Activated CD4-positive, alpha-beta memory T cell treated with anti-CD3 and anti-CD28 coated beads, Interleukin-2, amount 10 ng/mL, durations not matched to agents 7 days and 5 days (primary cell): ENCODE data around the gene CD79A. TPM values are rescaled to one million over a fixed set of nuclear protein-coding genes. Genes with fewer than 3 reads are reported as not detected.

Source experiments
- CTCF ChIA-PET: fragments of 350-600 bp; sonication (Branson Sonifier 250); formaldehyde crosslinking; loops from one replicate; lab custom pipeline; 2021; ENCODE audit warnings: antibody characterized with exemption, inconsistent platforms; lab: Charles Lee
- POLR2A ChIA-PET: fragments of 350-600 bp; sonication (Branson Sonifier 250); formaldehyde crosslinking; loops from one replicate; lab custom pipeline; 2021; ENCODE audit warnings: antibody characterized with exemption; lab: Charles Lee
- DNase-seq: peaks from one replicate; pipeline ENCODE4 v3.0.0-alpha.2; 2020
- H3K27ac Mint-ChIP-seq: one replicate; pipeline ENCODE4 v1.8.0; 2021; ENCODE audit warnings: mild to moderate bottlenecking, mixed read lengths
- H3K27me3 Mint-ChIP-seq: one replicate; pipeline ENCODE4 v1.8.0; 2021; ENCODE audit warnings: mixed read lengths
- H3K36me3 Mint-ChIP-seq: one replicate; pipeline ENCODE4 v1.8.0; 2021; ENCODE audit warnings: low read depth, mixed read lengths
- H3K4me1 Mint-ChIP-seq: one replicate; pipeline ENCODE4 v1.8.0; 2021; ENCODE audit warnings: mixed read lengths
- H3K4me3 Mint-ChIP-seq: one replicate; pipeline ENCODE4 v1.8.0; 2021; ENCODE audit warnings: mild to moderate bottlenecking, mixed read lengths
- H3K9me3 Mint-ChIP-seq: one replicate; pipeline ENCODE4 v1.8.0; 2021; ENCODE audit warnings: mixed read lengths
- total RNA-seq, 2 experiments: library from RNA; stranded (reverse); gene quantifications; one replicate each; pipeline ENCODE4 v1.2.3, GENCODE V29; 2021

CD79A gene
- total RNA-seq, 2 experiments from 2014 or later = 0.35 to 0.38 TPM

DNA sequence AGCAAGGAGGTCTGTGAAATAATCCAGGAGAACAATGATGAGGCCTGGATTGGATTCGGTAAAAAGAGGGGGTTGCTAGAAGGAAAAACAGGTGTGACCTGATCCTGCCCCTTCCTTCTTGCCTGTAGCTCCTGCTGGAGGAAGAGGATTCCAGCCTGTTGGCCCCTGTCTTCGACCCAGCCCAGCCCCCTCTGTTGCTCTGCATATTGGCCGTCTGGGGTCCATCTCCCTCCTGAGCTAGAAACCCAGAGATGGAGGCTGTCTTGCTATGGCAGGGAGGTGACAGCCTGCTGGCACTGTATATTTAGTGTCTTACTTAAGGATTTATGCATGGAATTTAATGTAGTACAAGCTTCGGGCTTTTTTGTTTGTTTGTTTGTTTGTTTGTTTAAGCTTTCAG, 25.6 kb upstream of the CD79A start:
- Mint-ChIP-seq H3K4me1 (no peaks in the 10 kb centered on the region), H3K36me3 (no peaks in the 10 kb centered on the region), H3K27me3 (peaks cover 36% of the 10 kb centered on the region), H3K4me3 (no peak overlapping the region), H3K9me3 (no peaks in the 10 kb centered on the region), H3K27ac (no peak overlapping the region)
- ChIA-PET CTCF (interaction anchor here (0.9 to 1.9 kb wide), 5 partner anchors 18 to 183 kb away, joined by 3 to 8 read pairs (median 4); partner anchors contain the start of gene RABAC1), POLR2A (interaction anchor here (1.0 to 1.5 kb wide), 2 partner anchors 8 to 31 kb away, joined by 4 to 5 read pairs; partner anchors contain the start of gene RPS19)
- DNase-seq = no peak

DNA sequence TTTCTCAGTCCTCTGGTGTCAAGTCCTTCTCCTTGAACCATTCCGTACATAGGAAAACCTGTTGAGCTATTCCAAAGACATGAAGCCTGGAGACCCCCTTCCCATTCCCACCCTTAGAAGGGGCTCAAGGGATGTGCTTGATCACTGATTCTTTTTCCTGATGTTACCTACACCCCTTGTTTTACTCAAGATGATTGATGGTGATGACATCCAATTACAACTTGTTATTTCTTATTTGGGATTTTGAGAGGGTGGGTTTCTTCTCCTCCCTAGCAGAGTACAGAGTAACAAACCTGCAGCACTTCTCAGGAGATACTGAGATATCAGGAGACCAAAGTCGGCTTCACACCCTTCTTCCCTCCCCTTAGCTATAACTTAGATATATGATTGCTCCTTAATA, 23.7 kb upstream of the CD79A start:
- no peak overlapping the region for H3K27ac Mint-ChIP-seq
- no peaks in the 10 kb centered on the region for H3K9me3 Mint-ChIP-seq
- DNase-seq = no peak
- H3K27me3 Mint-ChIP-seq = peaks cover 36% of the 10 kb centered on the region
- ChIA-PET POLR2A (interaction anchor here (0.5 kb wide), 1 partner anchor 13 kb away, joined by 3 read pairs; no protein-coding TSS in a partner anchor), CTCF (interaction anchor here (1.0 to 1.1 kb wide), 2 partner anchors 11 to 100 kb away, joined by 3 read pairs; no protein-coding TSS in a partner anchor)
- no peaks in the 10 kb centered on the region for H3K4me1 Mint-ChIP-seq
- H3K4me3 Mint-ChIP-seq = no peak overlapping the region
- H3K36me3 Mint-ChIP-seq = no peaks in the 10 kb centered on the region

DNA sequence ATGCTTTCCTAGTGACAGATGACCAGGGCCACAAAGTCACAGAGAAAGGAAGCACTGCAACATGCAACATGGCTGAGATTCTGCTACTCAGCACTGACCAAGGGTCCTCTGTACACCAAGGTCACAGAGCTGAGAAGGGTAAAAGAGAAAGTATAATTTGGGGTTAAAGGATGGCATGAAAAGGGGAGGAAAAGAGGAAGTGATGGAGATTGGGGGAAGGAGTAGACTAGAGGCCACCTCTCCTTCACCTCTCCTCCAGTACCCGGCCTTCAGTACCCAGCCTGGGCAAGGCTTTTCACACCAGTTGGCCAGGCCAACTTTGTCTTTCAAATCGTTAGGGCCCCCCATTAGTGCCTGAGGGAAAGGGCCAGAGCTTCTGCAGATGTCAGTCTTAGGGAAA, 23.3 kb upstream of the CD79A start:
- H3K27ac Mint-ChIP-seq = no peak overlapping the region
- H3K27me3 Mint-ChIP-seq = peaks cover 36% of the 10 kb centered on the region
- no peaks in the 10 kb centered on the region for H3K9me3 Mint-ChIP-seq
- no peaks in the 10 kb centered on the region for H3K36me3 Mint-ChIP-seq
- H3K4me3 Mint-ChIP-seq = no peak overlapping the region
- ChIA-PET CTCF (interaction anchor here (1.0 to 1.1 kb wide), 2 partner anchors 11 to 100 kb away, joined by 3 read pairs; no protein-coding TSS in a partner anchor), POLR2A (no interaction called here)
- no peak for DNase-seq
- H3K4me1 Mint-ChIP-seq = no peaks in the 10 kb centered on the region

DNA sequence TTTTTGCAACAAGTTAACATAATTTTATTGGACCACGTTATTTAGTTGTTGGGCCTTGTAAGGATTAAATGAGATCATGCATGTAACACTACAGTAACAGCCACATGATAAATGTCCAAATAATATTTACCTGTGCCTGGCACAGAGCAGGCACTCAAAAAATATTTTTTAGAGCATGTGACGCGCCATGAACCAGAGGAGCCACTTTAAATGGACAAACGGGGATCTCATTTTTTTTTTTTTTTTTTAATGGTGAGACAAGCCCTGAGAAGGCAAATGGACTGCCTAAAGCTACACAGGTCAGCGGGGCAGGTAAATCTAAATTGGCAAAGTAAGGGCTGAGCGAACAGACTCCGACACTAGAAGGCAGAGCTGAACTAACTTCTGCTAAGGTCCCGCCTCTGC, 17.9 kb upstream of the CD79A start:
- H3K36me3 Mint-ChIP-seq = peaks cover 38% of the 10 kb centered on the region
- H3K9me3 Mint-ChIP-seq = no peaks in the 10 kb centered on the region
- H3K27ac Mint-ChIP-seq = peak overlapping the region; percentile 94
- DNase-seq = no peak
- H3K4me3 Mint-ChIP-seq = peak overlapping the region; percentile 82
- POLR2A ChIA-PET = interaction anchor here (0.9 to 7.0 kb wide), 15 partner anchors 8 to 103 kb away, joined by 3 to 223 read pairs (median 8); partner anchors contain the start of genes ARHGEF1, CD79A and RABAC1
- CTCF ChIA-PET = interaction anchor here (0.6 to 5.4 kb wide), 15 partner anchors 10 to 1047 kb away, joined by 3 to 82 read pairs (median 6); partner anchors contain the start of genes CEACAM3, HNRNPUL1 and RABAC1
- H3K27me3 Mint-ChIP-seq = peaks cover 8% of the 10 kb centered on the region
- H3K4me1 Mint-ChIP-seq = peaks cover 39% of the 10 kb centered on the region

DNA sequence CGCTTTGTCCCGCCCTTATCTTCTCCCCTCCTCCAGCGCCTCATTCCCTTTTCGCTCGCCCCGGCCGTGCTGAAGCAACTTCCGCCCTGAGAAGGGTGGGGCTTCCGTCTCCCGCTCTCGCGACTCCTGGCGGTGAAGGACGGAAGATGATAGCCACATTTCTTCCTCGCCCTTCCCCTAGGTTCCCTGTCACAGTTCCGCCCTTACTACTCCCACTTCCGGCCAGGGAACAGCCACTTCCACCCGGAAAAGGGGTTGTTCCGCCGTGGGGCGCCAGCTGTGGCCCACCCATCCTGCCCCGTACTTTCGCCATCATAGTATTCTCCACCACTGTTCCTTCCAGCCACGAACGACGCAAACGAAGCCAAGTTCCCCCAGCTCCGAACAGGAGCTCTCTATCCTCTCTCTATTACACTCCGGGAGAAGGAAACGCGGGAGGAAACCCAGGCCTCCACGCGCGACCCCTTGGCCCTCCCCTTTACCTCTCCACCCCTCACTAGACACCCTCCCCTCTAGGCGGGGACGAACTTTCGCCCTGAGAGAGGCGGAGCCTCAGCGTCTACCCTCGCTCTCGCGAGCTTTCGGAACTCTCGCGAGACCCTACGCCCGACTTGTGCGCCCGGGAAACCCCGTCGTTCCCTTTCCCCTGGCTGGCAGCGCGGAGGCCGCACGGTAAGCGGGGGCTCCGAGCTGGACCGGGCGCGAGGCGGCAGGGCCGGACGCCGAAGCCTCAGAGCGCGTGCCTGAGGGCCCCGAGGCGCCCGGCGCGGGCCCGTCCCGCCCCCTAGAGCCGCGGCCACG, 17.3 kb upstream of the CD79A start, which contains the start of gene RPS19:
RPS19 (plus strand) TSS at position 638 of the 801 bp plus-strand sequence. CDS start 520 bp downstream, outside the sequence.
- Mint-ChIP-seq H3K9me3 (no peaks in the 10 kb centered on the region), H3K4me1 (peaks cover 45% of the 10 kb centered on the region), H3K27ac (peak within 1 kb of the TSS; percentile 94), H3K4me3 (peak within 1 kb of the TSS; percentile 82), H3K27me3 (peaks cover 2% of the 10 kb centered on the region), H3K36me3 (peaks cover 44% of the 10 kb centered on the region)
- ChIA-PET CTCF (interaction anchor here (0.7 to 5.4 kb wide), 17 partner anchors 9 to 596 kb away, joined by 3 to 82 read pairs (median 3); partner anchors contain the start of genes CEACAM3, HNRNPUL1 and RABAC1), POLR2A (interaction anchor here (0.7 to 7.0 kb wide), 16 partner anchors 8 to 537 kb away, joined by 3 to 223 read pairs (median 6); partner anchors contain the start of genes ARHGEF1, CD79A and RABAC1)
- DNase-seq = peak; percentile 98

DNA sequence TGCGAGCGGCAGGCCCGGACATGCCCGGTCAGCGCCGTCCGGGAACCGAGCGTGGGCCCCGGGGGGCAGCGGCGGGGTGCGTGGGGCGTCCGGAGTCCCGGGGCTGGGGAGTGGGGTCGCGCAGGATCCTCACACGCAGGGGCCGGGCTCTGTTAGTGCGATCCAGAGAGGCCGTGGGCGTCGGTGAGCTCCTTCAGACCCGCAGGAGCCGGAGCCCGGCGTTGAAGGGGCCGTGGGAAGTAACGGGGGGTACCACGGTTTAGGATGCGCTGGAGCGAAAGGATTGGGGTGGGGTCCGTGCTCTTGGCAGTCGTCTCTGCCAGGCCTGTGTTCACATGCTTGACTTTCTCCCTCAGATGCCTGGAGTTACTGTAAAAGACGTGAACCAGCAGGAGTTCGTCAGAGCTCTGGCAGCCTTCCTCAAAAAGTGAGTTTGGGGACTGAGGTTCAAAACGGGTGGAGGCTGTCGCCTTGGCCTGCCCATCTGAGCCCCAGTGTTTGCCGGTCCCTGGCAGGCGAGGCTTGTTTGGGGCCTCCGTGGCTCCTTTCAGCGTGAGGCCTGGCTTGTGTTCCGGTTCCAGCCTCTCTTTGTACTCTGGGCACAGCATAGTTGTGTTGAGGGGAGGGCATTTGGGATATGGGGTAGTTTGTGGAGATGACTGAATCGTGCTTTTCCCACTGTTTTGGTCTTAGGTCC, 16.5 kb upstream of the CD79A start:
- Mint-ChIP-seq H3K4me1 (peaks cover 50% of the 10 kb centered on the region), H3K27ac (peak overlapping the region; percentile 81), H3K36me3 (peaks cover 50% of the 10 kb centered on the region), H3K9me3 (no peaks in the 10 kb centered on the region), H3K27me3 (no peaks in the 10 kb centered on the region), H3K4me3 (peak overlapping the region; percentile 82)
- ChIA-PET CTCF (interaction anchor here (0.7 to 5.4 kb wide), 11 partner anchors 8 to 174 kb away, joined by 3 to 82 read pairs (median 11); partner anchors contain the start of gene RABAC1), POLR2A (interaction anchor here (0.7 to 7.0 kb wide), 13 partner anchors 9 to 538 kb away, joined by 3 to 223 read pairs (median 10); partner anchors contain the start of genes ARHGEF1, CD79A and RABAC1)
- peak; percentile 38 for DNase-seq

DNA sequence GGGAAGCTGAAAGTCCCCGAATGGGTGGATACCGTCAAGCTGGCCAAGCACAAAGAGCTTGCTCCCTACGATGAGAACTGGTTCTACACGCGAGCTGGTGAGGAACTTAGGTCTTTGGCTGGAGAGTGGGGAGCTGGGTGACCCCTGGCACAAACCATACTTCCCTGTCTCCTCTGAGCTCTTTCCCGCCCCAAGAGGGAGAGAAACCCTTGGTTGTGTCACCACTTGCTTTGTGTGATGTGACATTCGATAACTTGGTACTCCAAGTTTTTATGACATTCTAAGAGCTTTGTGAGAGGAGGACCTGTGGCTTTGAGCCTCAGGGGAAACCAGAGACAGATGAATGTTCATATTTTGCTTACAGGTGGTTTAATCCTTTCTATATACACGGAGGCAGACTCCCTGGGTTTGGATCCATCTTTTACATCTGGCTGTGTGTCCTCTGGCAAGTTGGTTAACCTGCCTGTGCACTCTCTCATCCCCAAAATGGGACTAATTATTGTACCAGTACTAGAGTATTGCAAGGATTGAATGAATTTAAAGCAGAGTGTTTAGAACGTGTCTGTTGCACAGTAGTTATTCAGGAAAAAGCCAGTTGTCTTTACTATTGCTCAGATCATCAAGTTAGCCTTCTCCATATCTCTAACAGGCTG, 15.8 kb upstream of the CD79A start:
- no peaks in the 10 kb centered on the region for H3K27me3 Mint-ChIP-seq
- H3K9me3 Mint-ChIP-seq = no peaks in the 10 kb centered on the region
- H3K4me1 Mint-ChIP-seq = peaks cover 53% of the 10 kb centered on the region
- peaks cover 54% of the 10 kb centered on the region for H3K36me3 Mint-ChIP-seq
- H3K27ac Mint-ChIP-seq = peak overlapping the region; percentile 81
- ChIA-PET POLR2A (interaction anchor here (1.8 to 7.0 kb wide), 7 partner anchors 12 to 97 kb away, joined by 10 to 223 read pairs (median 29); partner anchors contain the start of genes ARHGEF1, CD79A and RABAC1), CTCF (interaction anchor here (2.1 to 5.4 kb wide), 4 partner anchors 12 to 97 kb away, joined by 11 to 82 read pairs (median 28); partner anchors contain the start of gene RABAC1)
- no peak for DNase-seq
- peak overlapping the region; percentile 82 for H3K4me3 Mint-ChIP-seq

DNA sequence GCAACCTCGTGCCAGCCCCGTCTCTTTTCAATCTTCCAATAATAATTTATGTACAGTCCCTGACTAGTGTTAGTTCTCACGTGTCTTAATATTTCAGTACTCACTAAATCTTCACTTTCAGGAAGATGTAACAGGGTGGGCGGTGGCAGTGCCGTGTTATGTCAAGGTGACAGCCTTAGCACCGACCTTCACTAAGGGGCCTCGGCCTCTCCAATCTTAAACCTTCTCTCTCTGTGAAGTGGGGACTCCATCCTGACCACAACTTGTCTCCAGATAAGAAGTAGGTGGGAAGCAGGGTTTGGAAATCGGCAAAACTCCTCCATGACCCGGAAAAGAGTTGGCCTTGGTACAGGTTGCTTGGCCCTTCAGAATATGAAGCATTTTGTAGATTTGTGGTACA, 15.2 kb upstream of the CD79A start:
- DNase-seq = no peak
- Mint-ChIP-seq H3K36me3 (peaks cover 56% of the 10 kb centered on the region), H3K27ac (peak overlapping the region; percentile 81), H3K9me3 (no peaks in the 10 kb centered on the region), H3K4me3 (peak overlapping the region; percentile 82), H3K27me3 (no peaks in the 10 kb centered on the region), H3K4me1 (peaks cover 57% of the 10 kb centered on the region)
- POLR2A ChIA-PET = interaction anchor here (1.2 to 16.1 kb wide), 7 partner anchors 11 to 97 kb away, joined by 3 to 384 read pairs (median 33); partner anchors contain the start of genes ARHGEF1, CD79A and RABAC1
- CTCF ChIA-PET = interaction anchor here (4.4 to 5.4 kb wide), 2 partner anchors 11 to 96 kb away, joined by 32 to 82 read pairs; partner anchors contain the start of gene RABAC1

DNA sequence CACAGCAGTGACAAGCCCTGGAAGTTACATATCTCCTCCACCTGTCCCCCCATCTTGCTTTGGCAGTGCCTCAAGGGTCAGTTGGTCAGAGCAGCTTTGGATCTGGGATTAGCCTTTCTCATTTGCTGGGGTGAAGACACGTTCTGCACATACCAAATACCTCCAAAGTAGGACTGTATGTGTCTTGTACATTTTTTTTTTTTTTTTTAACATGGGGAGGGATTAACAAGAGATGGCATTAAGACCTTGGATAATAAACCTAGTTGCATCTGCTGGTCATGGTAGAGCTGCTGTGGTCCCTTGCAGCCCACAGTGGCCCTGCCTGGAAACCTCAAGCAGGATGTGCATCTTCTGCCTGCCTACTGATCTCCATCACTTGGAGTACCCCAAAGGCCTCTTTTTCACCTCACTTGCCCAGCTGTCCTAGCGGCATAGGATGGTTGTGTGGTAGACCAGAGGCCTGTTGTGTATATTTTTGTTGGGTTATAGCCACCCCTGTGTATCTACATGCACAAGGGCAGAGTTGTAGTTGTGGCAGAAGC, 14.6 kb upstream of the CD79A start:
- ChIA-PET POLR2A (interaction anchor here (1.2 to 16.1 kb wide), 4 partner anchors 11 to 96 kb away, joined by 3 to 384 read pairs (median 114); partner anchors contain the start of genes ARHGEF1 and CD79A), CTCF (interaction anchor here (0.8 to 5.4 kb wide), 6 partner anchors 10 to 97 kb away, joined by 3 to 82 read pairs (median 3); partner anchors contain the start of gene RABAC1)
- Mint-ChIP-seq H3K4me3 (peak overlapping the region; percentile 82), H3K9me3 (no peaks in the 10 kb centered on the region), H3K36me3 (peaks cover 56% of the 10 kb centered on the region), H3K4me1 (peaks cover 62% of the 10 kb centered on the region), H3K27me3 (no peaks in the 10 kb centered on the region), H3K27ac (peak overlapping the region; percentile 81)
- DNase-seq = peak; percentile 54

DNA sequence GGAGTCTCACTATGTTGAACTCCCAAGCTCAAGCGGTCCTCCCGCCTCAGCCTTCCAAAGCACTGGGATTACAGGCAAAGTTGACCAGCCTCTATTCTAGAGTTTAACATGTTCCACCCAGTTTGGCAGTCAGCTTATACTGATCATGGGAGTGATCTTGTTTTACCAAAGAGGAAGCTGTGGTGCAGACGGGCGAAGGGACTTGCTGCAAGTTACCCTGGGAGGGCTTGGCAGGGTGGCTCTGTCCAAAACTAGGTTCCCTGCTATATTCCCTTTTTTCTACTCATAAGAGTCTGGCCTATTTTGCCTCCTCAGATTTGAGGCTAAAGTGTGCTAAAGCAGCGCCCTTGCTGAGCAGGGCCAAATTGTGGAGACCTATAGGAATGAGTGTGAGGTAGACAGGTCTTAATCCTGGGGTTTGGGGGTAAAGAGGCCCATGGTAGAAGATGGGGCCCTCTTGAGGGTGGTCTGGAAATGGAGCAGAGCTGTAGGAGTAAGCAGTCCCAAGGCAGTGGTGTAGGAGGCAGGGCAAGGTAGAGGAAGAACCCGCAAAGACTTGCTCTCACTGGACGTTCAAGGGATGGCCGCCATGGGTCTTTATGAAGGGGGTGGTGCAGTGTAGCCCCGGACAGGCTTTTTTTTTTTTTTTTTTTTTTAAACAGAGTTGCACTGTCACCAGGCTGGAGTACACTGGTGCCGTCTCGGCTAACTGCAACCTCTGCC, 13.7 kb upstream of the CD79A start:
- ChIA-PET CTCF (interaction anchor here (0.7 to 5.4 kb wide), 7 partner anchors 10 to 96 kb away, joined by 3 to 82 read pairs (median 3); partner anchors contain the start of gene RABAC1), POLR2A (interaction anchor here (0.6 to 16.1 kb wide), 8 partner anchors 10 to 625 kb away, joined by 3 to 384 read pairs (median 4); partner anchors contain the start of genes ARHGEF1 and CD79A)
- H3K9me3 Mint-ChIP-seq = no peaks in the 10 kb centered on the region
- H3K27ac Mint-ChIP-seq = peak overlapping the region; percentile 81
- no peak for DNase-seq
- no peaks in the 10 kb centered on the region for H3K27me3 Mint-ChIP-seq
- H3K4me1 Mint-ChIP-seq = peaks cover 71% of the 10 kb centered on the region
- peaks cover 63% of the 10 kb centered on the region for H3K36me3 Mint-ChIP-seq
- H3K4me3 Mint-ChIP-seq = peak overlapping the region; percentile 82
